NCI-H82 (cell line): ENCODE measurements around the gene ZBED1.
"Not testable (repeated sequence)": the region's sequence is repeated elsewhere in the genome, so short reads cannot be mapped to it uniquely, and the experiment has no call there.

Source experiments
- DNase-seq: peaks from one replicate; lab custom pipeline; 2025; lab: John Stamatoyannopoulos, UW

Gene ZBED1

DNA sequence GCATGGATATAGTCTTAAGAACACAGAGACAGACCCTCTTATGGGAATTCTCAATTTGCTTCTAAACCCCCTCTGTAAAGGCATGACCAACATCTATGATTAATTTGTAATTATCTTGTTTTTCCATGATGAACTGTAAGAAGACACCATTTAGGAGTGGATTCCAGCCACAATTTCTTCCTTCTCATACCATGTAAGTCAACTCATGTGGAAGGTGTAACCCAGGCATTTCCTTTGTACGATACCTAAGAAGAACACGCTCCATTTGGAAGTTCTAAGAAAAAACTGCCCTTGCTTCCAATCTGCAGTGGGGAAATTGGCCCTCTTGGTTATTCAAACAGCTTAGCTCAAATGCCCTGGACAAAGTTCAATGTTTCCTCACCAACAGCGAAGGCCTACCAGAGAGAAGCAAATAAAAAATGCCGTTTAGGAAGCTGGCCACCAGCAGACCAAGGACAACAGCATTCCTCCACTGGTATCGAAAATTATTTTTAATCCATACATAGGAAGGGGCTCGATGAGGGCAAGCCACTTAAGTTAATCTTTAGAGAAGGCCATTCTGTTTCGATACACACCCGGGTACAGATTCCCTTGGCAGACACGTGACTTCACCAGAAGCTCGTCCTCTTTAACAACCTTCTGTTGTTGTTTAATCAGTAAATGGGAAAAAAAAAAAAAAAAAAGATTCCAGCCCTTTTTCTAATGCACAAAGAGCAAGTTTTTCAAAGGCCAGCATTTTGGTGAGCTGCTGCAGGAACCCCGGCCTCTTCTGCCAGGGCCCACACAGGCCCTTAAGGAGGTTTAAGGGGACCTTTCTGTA lies 2.6 kb downstream of the ZBED1 start:
- no peak for DNase-seq

DNA sequence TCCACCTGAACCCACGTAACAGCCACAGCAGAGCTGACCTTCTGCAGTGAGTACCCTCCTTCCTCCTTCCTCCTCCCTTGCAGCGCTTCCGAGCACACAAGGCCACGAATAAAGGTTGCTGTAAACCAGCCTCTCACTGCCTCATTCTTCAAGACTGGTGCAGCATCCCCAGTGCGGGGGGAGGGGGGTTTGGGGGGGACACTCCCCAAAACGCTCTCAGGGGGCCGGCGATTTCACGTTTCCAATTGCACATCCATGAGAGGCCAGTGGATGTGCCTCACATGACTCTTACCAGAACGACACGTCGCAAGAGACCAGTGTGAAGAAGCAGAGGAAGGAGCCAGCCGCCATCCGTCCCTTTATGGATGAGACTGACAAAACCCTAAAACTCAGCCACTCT lies 5.2 kb downstream of the ZBED1 start:
- no peak for DNase-seq

DNA sequence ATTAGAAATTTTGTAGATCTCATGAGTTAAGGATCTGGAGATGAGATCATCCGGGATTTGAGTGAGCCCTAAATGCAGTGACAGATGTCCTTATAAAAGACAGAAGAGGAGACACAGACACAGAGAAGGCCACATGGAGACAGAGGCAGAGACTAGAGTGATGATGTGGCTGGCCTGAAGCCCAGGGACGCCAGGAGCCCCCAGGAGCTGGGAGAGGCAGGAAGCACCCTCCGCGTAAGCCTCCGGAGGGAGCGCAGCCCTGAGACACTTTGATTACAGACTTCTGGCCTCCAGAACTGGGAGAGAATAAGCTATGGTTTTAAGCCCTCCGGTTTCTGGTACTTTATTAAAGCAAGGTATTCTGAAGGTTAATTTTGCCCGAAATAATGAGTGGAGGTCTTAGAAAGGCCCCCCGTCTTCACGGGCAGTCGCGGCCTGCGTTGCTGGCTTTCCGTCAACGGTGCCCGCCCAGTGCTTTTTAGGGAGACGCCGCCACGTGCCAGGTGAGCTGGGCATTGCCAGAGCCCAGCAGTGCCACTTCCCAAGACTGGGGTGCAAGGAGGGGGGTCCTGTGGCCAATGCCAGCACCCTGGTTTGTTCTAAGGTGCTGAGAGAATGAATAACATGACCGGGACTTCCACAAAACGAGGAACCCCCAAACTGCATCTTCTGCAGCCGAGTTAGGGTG lies 8.1 kb downstream of the ZBED1 start:
- DNase-seq, result no peak

DNA sequence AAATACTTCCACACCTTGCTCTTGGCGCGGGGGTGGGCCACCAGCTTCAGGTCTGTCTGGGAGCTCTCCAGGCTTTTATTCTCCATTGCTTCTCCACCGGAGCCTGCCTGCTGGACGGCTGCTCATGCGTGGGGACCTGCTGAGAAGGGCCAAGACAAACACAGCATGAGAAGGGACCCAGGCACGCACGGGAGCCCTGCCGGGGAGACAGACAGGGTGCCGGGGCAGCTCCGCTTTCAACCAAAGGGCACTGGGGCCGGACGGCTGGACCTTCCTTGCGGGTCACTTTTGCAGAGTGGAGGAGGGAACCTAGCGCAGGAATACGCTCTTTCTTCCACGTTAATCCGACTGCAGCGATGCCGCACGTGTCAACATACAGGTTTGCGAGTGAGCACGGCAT lies 10.1 kb downstream of the ZBED1 start:
- DNase-seq, result no peak

DNA sequence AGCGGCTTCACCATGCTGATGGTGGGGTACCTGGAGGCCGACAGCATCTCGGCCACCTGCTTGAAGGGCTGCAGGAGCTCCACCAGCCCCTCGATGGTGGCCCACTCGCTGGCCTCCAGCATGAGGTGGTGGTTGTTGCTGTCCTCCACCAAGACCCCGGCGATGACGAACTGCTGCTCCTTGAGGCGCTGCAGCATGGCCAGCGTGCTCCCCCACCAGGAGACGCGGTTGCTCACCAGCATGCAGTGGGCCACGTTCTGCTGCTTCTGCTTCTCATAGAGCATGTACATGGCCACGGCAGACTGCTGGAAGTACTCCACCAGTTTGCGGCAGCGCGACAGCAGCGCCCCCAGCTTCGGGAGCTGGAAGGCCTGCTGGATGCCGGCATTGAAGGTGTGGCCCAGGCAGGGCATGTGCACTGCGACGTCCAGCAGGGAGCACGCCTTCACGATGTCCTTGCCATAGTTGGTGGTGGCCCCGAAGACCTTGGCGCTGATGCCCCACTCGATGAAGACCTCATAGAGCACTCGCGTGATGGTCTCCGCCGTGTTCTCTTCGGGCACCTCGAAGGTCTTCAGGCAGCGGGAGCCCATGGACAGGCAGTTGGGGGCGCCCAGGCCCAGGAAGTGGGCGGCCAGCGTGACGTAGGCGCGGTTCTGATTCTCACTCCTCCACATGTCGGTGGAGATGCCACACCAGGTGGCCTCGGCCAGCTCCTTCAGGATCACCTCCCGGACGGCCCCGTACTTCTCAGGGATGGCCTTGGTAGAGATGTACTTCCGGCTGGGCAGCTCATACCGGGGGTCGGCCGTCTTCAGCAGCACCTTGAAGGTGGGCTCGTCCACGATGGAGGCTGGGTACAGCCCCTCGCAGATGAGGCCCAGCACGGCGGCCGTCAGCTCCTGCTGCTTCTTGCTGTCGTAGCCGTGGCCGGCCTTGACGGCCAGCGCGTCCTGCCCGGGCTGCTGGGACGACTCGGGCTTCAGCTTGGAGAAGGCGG lies 11.0 kb downstream of the ZBED1 start:
- no peak for DNase-seq

DNA sequence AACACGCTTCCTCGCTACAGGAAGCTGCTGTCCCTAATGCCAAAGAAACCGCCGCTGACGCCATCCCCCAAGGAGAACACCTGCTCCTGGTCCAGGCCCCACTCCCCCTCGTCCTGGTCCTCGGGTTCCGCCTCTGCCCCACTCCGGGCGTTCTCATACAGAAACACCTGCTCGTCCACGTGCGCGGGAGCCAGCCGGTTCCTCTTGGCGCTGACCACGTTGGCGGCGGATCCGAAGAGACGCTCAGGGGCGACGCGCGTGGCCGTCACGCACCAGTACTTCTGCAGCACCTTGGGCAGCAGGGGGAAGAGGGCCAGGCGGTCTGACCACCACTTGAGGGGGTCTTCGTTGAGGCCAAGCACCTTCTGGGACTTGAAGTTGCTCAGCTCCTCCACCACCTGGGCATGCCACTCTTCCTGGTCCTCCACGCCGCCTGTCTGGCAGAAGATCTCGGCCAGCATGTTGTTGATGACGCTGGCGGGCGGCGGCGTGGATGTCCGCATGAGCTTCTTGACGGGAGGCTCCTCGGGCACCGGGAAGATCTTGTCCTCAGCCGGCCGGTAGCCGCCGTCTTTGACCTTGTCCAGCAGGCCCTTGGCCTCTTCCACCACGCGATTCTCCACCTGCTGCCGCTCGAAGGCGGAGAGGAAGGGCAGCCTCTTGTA lies 12.0 kb downstream of the ZBED1 start:
- no peak for DNase-seq

DNA sequence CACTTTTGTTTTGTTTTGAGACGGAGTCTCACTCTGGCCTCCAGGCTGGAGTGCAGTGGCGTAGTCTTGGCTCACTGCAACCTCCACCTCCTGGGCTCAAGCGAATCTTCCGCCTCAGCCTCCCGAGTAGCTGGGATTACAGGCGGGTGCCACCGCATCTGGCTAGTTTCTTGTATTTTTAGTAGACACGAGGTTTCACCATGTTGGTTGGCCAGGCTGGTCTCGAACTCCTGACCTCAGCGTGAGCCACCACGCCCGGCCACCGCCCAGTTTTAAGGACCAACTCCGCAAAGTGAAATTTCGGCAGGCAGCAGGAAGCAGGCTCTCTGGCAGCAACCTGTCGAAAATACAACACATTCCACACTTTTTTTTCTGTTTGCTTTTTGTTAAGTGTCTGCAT lies 13.4 kb downstream of the ZBED1 start:
- DNase-seq, result no peak

DNA sequence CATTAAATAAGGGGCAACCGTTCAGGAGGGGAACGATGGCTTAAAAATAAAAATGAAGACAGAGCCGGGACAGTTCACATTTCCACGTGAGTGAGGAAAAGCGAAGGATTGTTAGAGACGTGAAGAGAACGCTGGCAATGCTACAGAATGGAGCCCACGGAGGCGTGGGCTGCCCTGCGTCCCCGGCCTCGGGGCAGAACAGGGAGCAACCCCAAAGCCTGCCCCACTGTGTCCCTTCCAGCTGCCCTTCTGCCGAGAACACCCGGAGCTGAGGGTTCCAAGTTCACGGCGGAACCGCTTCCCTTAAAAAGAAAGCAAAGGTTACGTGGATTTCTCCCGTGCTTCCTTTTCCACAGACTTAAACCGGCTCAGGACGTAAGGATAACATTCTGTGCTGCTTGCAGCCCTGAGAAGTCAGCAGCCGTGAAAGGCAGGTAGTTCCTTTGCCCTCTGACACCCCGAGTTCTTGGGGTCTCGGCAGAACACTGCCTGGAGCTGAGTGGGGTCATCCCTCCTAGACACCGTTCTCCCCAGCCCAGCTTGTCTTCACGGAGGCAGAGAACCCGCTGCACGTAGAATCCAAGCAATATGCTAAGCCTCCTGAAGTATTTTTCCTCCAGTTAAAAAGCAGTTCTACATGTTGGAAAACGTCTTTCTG lies 14.2 kb downstream of the ZBED1 start:
- no peak for DNase-seq

DNA sequence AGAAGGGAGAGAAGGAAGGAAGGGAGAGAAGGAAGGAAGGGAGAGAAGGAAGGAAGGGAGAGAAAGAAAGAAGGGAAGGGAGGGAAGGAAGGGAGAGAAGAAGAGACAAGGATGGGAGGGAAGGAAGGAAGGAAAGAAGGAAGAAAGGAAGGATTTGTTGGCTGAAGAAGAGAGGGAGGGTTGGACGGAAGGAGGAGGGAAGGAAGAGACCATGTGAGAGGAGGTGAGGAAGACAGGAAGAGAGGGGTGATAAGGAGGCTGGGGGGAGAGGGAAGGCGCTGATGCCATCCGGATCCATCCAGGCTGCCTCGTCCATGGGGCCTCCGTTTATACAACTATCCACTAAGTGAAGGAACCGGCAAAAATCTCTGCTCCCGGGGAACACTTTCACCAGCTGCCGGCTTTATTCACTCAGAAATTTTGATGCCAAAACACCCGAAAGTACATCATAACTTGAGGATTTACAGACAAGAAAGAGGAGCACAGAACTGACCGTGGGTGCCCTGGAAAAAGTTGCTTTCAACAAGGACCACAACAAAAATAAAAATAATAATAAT lies 14.9 kb downstream of the ZBED1 start:
- no peak for DNase-seq

DNA sequence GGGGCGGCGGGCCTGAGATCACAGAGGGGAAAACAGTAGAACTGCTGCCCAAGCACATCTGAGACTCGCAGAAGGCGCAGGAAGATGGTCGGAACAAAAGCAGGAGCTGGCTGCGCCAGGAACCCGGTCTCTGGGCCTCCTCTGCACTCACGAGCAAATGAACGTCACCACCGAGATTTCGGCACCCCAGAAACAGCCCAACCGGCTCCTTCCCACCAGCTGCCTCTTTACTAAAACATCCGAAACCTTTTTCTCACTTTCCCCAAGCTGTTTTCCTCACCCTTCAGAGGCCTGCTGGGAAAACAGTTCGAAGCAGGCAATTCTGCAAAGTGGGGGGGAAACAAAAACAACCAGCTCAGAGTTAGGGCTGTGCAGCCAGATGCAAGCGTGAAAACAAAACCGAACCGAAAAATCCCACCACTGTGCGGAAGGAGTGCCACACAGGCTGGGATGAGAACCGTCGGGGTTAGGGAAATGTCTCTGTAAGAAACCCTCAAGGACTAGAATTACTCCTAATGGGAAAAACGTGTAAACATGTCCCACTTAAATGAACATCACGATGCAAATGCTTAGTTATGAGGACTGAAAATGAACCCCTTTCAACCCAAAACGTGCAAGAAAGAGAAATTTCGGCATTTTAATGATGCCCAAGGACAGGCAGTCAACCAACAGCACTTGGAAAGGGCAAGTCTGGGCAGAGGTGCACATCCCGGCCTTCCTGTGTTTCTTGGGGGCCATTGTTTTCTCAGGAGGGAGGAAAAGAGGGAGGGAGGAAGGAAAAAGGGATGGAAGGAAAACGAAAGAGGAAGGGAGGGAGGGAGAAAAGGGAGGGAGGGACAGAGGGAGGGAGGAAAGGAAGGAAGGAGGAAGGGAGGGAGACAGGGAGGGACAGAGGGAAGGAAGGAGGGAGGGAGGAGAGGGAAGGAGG lies 15.8 kb downstream of the ZBED1 start:
- DNase-seq, result no peak

DNA sequence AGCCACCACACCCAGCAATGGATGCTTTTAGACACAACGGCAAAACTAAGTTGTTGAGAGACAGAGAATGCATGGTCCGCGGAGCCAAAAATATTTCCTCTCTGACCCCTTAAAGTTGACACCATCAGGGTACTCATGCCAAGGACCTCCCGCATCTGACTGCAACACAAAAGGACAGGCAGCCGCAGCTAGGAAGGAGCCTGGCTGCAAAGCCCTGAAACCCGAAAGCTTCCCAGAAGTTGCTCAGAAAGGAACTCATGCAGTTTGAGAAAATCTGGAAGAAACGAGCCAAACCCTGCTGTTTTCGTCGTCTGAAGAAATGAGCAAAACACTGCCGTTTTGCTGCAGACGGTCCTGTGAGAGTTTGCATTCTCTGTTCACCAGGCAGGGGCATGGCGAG lies 16.5 kb downstream of the ZBED1 start:
- no peak for DNase-seq

DNA sequence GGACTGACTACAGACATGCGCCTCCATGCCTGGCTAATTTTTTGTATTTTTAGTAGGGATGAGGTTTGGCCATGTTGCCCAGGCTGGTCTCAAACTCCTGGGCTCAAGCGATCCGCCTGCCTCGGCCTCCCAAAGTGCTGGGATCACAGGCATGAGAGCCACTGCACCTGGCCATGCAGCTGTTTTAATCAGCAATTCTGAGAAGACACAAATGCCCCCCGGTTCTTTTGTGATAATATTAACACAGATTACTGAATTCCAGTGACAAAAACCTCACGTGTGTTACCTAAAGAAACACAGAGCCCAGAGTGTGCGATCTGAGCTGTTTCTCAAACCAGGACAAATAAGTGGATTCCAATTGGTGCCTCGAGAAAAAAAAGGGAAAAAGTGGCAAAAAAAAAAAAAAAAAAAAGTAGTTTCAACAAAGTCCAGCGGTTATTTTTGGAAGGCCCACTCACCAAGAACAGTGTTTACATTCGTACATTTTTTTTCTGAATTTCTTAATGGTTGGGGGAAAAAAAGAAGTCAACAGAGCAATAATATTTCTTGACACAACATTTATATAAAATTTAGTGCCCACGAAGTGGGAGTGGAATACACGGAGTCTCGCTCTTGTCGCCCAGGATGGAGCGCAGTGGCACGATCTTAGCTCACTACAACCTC lies 17.2 kb downstream of the ZBED1 start:
- DNase-seq, result no peak

DNA sequence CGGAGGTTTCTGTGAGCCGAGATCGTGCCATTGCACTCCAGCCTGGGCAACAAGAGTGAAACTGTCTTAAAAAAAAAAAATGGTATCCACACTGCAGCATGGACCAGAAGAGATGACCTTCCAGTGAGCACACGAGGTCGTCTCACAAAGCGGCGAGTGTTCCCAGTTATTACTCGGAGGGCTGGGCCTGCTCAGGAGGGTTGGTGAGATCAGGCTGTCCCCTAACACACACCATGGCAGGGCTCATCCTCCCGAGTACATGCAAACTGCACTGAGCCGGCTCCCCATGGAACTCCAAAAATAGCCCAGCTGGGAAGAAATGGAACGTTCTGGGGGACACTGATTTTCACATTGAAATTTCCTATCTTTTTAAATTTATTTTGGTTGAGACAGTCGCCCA lies 19.2 kb downstream of the ZBED1 start:
- not testable (repeated sequence) for DNase-seq

DNA sequence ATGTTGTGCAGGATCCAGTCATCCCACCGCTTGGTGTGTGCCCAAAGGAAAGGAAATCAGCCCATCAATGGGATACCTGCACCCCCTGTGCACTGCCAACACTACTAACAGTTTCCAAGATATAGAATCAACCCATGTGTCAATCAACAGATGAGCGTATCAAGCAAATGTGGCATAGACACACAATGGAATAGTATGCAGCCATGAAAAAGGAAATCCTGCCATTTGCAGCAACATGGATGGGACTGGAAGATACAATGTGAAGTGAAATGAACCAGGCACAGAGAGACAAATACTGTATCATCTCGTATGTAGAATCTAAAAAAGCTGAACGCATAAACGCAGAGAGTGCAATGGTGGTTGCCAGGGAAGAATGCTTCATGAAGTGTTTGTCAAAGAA lies 20.8 kb downstream of the ZBED1 start:
- DNase-seq, result not testable (repeated sequence)

DNA sequence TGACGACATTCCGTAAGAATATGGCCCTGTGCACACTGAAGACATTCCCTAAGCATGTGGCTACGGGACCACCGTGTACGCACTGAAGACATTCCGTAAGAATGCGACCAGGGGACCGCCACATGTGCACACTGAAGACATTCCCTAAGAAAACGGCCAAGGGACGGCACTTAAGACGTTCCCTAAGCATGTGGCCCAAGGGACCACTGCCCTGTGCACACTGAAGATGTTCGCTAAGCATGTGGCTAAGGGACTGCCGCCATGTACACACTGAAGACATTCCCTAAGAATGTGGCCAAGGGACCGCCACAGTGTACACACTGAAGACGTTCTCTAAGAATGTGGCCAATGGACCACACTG lies 21.4 kb downstream of the ZBED1 start:
- no peak for DNase-seq

DNA sequence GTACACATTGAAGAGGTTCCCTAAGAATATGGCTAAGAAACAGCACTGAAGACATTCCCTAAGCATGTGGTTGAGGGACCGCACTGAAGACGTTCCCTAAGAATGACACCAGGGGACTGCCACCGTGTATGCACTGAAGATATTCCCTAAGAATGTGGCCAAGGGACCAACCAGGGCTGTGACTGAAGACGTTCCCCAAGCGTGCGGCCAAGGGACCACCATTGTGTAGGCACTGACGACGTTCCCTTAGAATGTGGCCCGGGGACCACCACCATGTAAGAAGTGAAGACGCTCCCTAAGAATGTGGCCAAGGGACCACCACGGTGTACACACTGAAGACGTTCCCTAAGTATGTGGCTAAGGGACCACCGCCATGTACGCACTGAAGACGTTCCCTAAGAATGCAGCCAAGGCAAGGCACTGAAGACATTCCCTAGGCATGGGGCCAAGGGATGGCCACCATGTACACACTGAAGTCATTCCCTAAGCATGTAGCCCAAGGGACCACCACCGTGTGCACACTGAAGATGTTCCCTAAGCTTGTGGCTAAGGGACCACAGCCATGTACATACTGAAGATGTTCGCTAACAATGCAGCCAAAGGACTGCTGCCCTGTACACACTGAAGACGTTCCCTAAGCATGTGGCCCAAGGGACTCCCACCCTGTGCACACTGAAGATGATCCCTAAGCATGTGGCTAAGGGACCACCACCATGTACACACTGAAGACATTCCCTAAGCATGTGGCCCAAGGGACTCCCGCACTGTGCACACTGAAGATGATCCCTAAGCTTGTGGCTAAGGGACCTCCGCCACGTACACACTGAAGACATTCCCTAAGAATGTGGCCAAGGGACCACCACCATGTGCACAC lies 22.0 kb downstream of the ZBED1 start:
- DNase-seq, result no peak

DNA sequence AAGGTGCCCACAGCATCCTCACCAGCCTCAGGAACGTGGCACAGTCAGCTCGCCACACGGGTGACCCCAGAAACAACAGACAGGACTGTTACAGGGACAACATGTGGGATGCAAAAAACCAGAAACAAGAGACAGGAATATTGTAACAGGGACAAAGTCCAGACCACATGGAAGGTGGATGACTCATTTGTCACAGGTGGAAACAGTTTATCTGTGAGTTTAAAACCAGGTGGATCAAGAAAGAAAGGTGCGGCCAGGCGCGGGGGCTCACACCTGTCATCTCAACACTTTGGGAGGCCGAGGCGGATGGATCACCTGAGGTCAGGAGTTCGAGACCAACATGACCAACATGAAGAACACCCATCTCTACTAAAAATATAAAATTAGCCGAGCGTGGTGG lies 23.5 kb downstream of the ZBED1 start:
- DNase-seq, result not testable (repeated sequence)

DNA sequence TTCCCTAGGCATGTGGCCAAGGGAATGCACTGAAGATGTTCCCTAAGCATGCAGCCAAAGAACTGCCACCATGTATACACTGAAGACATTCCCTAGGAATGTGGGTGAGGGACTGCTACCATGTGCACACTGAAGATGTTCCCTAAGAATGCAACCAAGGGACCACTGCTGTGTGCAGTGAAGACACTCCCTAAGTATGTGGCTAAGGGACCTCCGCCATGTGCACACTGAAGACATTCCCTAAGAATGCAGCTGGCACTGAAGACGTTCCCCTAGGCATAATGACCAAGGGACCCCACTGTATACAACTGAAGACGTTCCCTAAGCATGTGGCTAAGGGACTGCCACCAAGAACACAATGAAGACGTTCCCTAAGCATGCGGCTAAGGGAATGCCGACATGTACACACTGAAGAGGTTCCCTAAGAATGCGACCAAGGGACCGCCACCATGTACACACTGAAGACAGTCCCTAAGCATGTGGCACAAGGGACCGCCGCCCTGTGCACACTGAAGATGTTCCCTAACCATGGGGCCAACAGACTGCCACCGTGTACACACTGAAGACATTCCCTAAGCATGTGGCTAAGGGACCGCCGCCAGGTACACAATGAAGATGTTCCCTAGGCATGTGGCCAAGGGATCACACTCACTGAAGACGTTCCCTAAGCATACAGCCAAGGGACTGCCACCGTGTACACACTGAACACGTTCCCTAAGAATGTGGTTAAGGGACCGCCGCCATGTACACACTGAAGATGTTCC lies 25.6 kb downstream of the ZBED1 start:
- DNase-seq, result no peak
